ENCODE data around the gene KNTC1. TPM values are rescaled to one million over a fixed set of nuclear protein-coding genes. Genes with fewer than 3 reads are reported as not detected.
"Not testable (repeated sequence)": the region's sequence is repeated elsewhere in the genome, so short reads cannot be mapped to it uniquely, and the experiment has no call there.

The KNTC1 gene
- total and polyA plus RNA-seq, 2 of the 13 experiments (the other 11 are each of a cell fraction or from before 2014, with no cell fraction given), result 45.1 to 57.6 TPM

DNA sequence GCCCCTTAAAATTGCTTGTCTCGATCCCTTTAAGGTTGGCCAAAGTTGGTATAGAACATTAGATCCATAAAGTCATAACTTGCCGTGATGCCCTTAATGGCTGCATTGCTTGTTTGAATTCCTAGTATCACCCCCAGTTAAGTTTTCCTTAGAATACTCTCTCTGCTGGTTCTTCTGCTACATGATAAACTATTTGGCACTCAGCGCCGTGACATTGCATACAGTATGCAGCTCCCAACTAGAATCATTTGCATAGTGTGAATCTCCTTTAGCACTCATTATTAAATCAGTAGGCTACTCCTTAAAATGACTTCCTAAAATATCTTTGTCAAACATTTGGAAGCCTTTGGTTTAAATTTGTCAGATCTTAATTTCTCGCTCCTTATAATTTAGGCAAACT lies 42.2 kb downstream of the KNTC1 start (continued):
- TF ChIP-seq ZNF709 (CRISPR knock-in tag; IDR thresholded peaks at IDR 0.05), result no peak
- TF ChIP-seq ATM (IDR thresholded peaks at IDR 0.05; ENCODE audit: borderline replicate concordance), result no peak
- TF ChIP-seq MTA1 (CRISPR knock-in tag; IDR thresholded peaks at IDR 0.05; ENCODE audit: borderline replicate concordance), result no peak
- no peak for TF ChIP-seq ZNF234 (CRISPR knock-in tag; conservative IDR thresholded peaks at IDR 0.05)
- no peak for TF ChIP-seq YEATS2 (CRISPR knock-in tag; IDR thresholded peaks at IDR 0.05; ENCODE audit: borderline replicate concordance)
- no peak for TF ChIP-seq ZNF292 (CRISPR knock-in tag; IDR thresholded peaks at IDR 0.05; ENCODE audit: borderline replicate concordance, low read depth)
- TF ChIP-seq RFX5 (IDR thresholded peaks at IDR 0.05; ENCODE audit: low read depth, low read length), result no peak
- no peak for TF ChIP-seq KLF6 (CRISPR knock-in tag; IDR thresholded peaks at IDR 0.05)
- TF ChIP-seq ZNF678 (CRISPR knock-in tag; IDR thresholded peaks at IDR 0.05), result no peak
- no peak for TF ChIP-seq GPN1 (CRISPR knock-in tag; IDR thresholded peaks at IDR 0.05; ENCODE audit: borderline replicate concordance)

GRCh38 chr12:122570006-122570405 lies 43.0 kb downstream of the KNTC1 start:
- CTCF ChIA-PET (ENCODE audit: low intra/inter-chr PET ratio, low total read pairs); FAIRE-seq; H3K4me2 ChIP-seq (ENCODE audit: low read depth, low read length); H3K4me1 ChIP-seq (ENCODE audit: insufficient read depth, low read length); H3K27ac ChIP-seq (ENCODE audit: extremely low read length, insufficient read depth, low read length); H3K27me3 ChIP-seq (ENCODE audit: control insufficient read depth in 1 of 2, insufficient read depth in 2 of 2, low read length in 2 of 2); H3K79me2 ChIP-seq (ENCODE audit: insufficient read depth, low read length); in situ Hi-C loops (cut with HindIII; ENCODE audit: extremely low pct_ligation_motif_present, low pct_unique_long_range_greater_than_20kb); intact Hi-C loops (cut with micrococcal nuclease; ENCODE audit: unreplicated experiment); H3K4me3 ChIP-seq (replicated peaks in 1 of 3; ENCODE audit: insufficient read depth in 1 of 3, low read depth in 2 of 3, low read length in 3 of 3); H3K9me3 ChIP-seq (ENCODE audit: low read length); BruUV-seq (replicated peaks); ATAC-seq; H2AFZ ChIP-seq (ENCODE audit: low read length); DNase-seq (ENCODE audit: low spot score); H3K9ac ChIP-seq (ENCODE audit: insufficient read depth, low read depth, low read length); H4K20me1 ChIP-seq (ENCODE audit: insufficient read depth, low read length); POLR2A ChIA-PET: not testable (repeated sequence)
- 98% methylated on average over 3 of the region's 3 CpGs for WGBS (ENCODE audit: low lambda C conversion rate)
- peaks cover 8 to 49% of the 10 kb centered on the region in 2 experiments for H3K36me3 ChIP-seq (replicated peaks in 1 of 2; ENCODE audit: control insufficient read depth in 1 of 2, insufficient read depth in 2 of 2, low read length in 2 of 2)

Data from HepG2 (cell line).